ENCODE results near the gene COL1A1.

Gene COL1A1

GRCh38 chr17:50206604-50207293 is 5.3 kb upstream of the COL1A1 start:
- no peak overlapping the region for H3K4me3 ChIP-seq (replicated peaks; ENCODE audit: insufficient read depth, low read length)
- peaks cover 37% of the 10 kb centered on the region for H3K27me3 ChIP-seq (ENCODE audit: insufficient read depth, poor library complexity, severe bottlenecking)

GRCh38 chr17:50205963-50206505 is 4.6 kb upstream of the COL1A1 start:
- no peak for TF ChIP-seq GABPA (IDR thresholded peaks at IDR 0.05; ENCODE audit: low read depth)
- TF ChIP-seq POLR2AphosphoS5 (IDR thresholded peaks at IDR 0.05; ENCODE audit: low read depth): no peak
- no peak for TF ChIP-seq SPI1 (IDR thresholded peaks at IDR 0.05; ENCODE audit: borderline replicate concordance, low read depth)
- TF ChIP-seq CTCF (IDR thresholded peaks at IDR 0.05; ENCODE audit: insufficient read depth, low read length): no peak
- no peak for TF ChIP-seq REST (IDR thresholded peaks at IDR 0.05; ENCODE audit: insufficient replicate concordance, low read depth)
- no peak for DNase-seq (ENCODE audit: low read depth in 1 of 2, low spot score in 1 of 2)
- H3K27ac ChIP-seq (replicated peaks): no peak overlapping the region
- H3K27me3 ChIP-seq (ENCODE audit: insufficient read depth, poor library complexity, severe bottlenecking): peaks cover 45% of the 10 kb centered on the region
- H3K4me3 ChIP-seq (replicated peaks; ENCODE audit: insufficient read depth, low read length): no peak overlapping the region

More at GRCh38 chr17:50206604-50207293, 5.3 kb upstream of the COL1A1 start:
- TF ChIP-seq REST (IDR thresholded peaks at IDR 0.05; ENCODE audit: insufficient replicate concordance, low read depth) (no peak), SPI1 (IDR thresholded peaks at IDR 0.05; ENCODE audit: borderline replicate concordance, low read depth) (no peak), CTCF (IDR thresholded peaks at IDR 0.05; ENCODE audit: insufficient read depth, low read length) (no peak), POLR2AphosphoS5 (IDR thresholded peaks at IDR 0.05; ENCODE audit: low read depth) (no peak), GABPA (IDR thresholded peaks at IDR 0.05; ENCODE audit: low read depth) (no peak)
- DNase-seq (ENCODE audit: low read depth in 1 of 2, low spot score in 1 of 2): no peak
- H3K27ac ChIP-seq (replicated peaks): no peak overlapping the region

GRCh38 chr17:50205111-50205962 is 3.9 kb upstream of the COL1A1 start:
- DNase-seq (ENCODE audit: low read depth in 1 of 2, low spot score in 1 of 2): no peak
- no peak overlapping the region for H3K27ac ChIP-seq (replicated peaks)
- H3K4me3 ChIP-seq (replicated peaks; ENCODE audit: insufficient read depth, low read length): no peak overlapping the region
- no peak for TF ChIP-seq CTCF (IDR thresholded peaks at IDR 0.05; ENCODE audit: insufficient read depth, low read length)
- no peak for TF ChIP-seq GABPA (IDR thresholded peaks at IDR 0.05; ENCODE audit: low read depth)
- no peak for TF ChIP-seq REST (IDR thresholded peaks at IDR 0.05; ENCODE audit: insufficient replicate concordance, low read depth)
- TF ChIP-seq POLR2AphosphoS5 (IDR thresholded peaks at IDR 0.05; ENCODE audit: low read depth): no peak
- no peak for TF ChIP-seq SPI1 (IDR thresholded peaks at IDR 0.05; ENCODE audit: borderline replicate concordance, low read depth)
- H3K27me3 ChIP-seq (ENCODE audit: insufficient read depth, poor library complexity, severe bottlenecking): peaks cover 48% of the 10 kb centered on the region

Data from HL-60 (cell line).